Activated naive CD4-positive, alpha-beta T cell treated with Interleukin-2 at 50 U/mL for 16 hours (primary cell): Measurements from ENCODE around the gene SPINT2.
A peak's percentile ranks its signal among the peaks of the same experiment; 100 is the strongest.
"Not testable (repeated sequence)": the region's sequence is repeated elsewhere in the genome, so short reads cannot be mapped to it uniquely, and the experiment has no call there.

Source experiments
- DNase-seq: peaks from one replicate; pipeline ENCODE4 v3.0.0-alpha.2; 2020

The SPINT2 gene, protein sequence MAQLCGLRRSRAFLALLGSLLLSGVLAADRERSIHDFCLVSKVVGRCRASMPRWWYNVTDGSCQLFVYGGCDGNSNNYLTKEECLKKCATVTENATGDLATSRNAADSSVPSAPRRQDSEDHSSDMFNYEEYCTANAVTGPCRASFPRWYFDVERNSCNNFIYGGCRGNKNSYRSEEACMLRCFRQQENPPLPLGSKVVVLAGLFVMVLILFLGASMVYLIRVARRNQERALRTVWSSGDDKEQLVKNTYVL

DNA sequence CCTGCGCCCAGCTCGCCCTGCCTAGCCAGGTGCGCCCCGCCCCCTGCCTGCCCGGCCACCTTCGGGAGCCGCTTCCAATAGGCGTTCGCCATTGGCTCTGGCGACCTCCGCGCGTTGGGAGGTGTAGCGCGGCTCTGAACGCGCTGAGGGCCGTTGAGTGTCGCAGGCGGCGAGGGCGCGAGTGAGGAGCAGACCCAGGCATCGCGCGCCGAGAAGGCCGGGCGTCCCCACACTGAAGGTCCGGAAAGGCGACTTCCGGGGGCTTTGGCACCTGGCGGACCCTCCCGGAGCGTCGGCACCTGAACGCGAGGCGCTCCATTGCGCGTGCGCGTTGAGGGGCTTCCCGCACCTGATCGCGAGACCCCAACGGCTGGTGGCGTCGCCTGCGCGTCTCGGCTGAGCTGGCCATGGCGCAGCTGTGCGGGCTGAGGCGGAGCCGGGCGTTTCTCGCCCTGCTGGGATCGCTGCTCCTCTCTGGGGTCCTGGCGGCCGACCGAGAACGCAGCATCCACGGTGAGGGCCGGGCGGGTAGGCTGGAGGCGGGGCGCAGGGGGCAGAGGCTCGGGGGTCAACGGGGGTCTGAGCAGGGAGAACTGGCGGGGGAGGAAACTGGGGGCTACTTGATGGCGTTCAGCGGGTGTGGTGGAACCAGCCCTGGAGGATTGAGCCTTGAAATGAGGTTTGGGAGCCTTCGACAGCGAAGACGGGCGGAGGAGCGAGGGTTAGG lies at the start of gene SPINT2:
Gene SPINT2 (plus strand): TSS at position 88 of the 727 bp plus-strand sequence. CDS start 320 bp downstream, at position 408.
- DNase-seq: no peak

- DNase-seq: no peak
Observed at GRCh38 chr19:38216785-38217641, 47.4 kb upstream of the SPINT2 start.

GRCh38 chr19:38218204-38218603 lies 46.2 kb upstream of the SPINT2 start:
- no peak for DNase-seq

- no peak for DNase-seq
Observed at GRCh38 chr19:38219221-38219620, 45.2 kb upstream of the SPINT2 start.

DNA sequence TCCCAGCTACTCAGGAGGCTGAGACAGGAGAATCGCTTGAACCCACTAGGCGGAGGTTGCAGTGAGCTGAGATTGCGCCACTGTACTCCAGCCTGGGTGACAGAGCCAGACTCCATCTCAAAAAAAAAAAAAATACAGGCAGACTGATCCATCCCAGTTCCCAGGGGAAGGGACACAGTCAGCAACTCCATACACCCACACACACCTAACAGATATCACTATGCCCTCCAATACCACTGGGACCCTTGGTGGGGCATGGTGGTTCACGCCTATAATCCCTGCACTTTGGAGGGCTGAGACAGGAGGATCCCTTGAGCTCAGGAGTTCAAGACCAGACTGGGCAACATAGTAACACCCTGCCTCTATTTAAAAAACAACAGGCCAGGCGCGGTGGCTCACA lies 43.0 kb upstream of the SPINT2 start:
- DNase-seq: no peak

DNA sequence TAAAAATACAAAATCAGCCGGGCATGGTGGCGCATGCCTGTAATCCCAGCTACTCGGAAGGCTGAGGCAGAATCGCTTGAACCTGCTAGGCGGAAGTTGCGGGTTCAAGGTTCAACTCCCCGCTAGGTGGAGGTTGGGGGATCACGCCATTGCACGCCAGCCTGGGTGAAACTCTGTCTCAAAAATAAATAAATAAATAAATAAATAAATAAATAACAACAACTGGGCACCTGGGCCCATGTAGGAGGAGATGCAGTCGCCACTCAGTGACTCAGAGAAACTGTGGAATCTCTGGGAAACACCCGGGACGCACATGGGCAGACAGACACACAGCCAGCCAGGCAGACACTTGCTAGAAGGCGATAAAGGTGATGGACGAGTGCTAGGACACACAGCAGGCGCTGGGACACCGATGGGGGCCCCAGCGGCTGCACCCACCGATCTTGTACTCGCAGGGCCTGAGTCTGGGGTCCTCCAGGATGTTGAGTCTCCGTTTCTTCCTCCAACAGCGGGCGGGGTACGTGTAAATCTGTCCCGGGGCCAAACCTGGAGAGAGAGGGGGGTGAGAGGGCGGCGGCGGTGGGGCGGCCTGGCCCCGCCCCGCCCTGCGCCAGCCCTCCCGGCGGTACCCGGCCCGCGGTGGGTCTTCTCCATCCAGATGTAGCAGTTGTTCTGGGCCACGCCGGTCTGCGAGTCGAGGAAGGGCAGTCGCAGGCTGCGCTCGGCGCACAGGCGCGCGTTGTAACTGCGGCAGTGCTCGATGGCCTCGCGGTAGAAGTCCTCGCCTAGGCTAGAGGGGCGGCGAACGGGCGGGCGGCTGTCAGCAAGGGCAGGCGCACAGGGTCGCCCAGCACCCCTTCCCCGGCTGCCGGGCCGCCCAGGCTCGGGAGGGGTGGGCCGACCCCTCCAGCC lies 42.2 kb upstream of the SPINT2 start:
- no peak for DNase-seq

GRCh38 chr19:38223119-38223523 lies 41.3 kb upstream of the SPINT2 start:
- DNase-seq: no peak

- DNase-seq: no peak
Observed at GRCh38 chr19:38223617-38224013, 40.8 kb upstream of the SPINT2 start.

- DNase-seq: peak; percentile 66
Observed at GRCh38 chr19:38224014-38224862, 40.1 kb upstream of the SPINT2 start, which contains the start of gene DPF1. Gene DPF1 (minus strand): TSS chr19:38224222. CDS start chr19:38224142, 80 bp downstream.

GRCh38 chr19:38224863-38225218 lies 39.5 kb upstream of the SPINT2 start:
- not testable (repeated sequence) for DNase-seq

DNA sequence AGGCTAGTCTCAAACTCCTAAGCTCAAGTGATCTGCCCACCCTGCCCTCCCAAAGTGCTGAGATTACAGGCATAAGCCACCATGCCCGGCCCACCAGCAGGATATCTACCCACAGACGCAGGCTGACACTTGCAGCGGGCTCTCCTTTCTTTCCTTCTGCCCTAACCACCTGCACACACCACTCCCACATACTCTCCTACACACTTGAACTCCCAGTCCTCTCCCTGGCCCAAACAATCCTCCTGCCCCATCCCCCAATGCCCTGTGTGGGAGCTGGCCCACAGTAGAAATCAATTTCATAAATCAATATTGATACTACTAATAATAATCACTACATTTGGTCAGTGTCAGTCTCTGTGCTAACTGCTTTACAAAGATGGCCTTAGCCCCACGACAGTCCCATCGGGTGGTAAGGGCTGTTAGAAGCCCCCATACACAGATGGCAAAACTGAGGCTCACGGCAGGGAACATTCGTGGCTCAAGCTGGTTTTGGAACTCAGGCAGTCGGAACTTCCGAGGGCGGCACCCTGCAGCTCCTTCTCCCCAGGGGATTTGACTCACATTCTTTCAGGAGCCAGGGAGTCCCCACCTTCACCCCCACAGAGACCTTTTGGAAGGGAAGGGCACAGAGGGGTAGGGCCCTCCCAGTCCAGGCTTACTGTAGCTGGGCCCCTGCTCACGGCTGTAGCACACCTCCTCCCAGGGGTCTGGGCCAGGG lies 36.9 kb upstream of the SPINT2 start:
- no peak for DNase-seq

- DNase-seq: no peak
Observed at GRCh38 chr19:38228005-38228377, 36.4 kb upstream of the SPINT2 start.

- DNase-seq: no peak
Observed at GRCh38 chr19:38228491-38229439, 35.6 kb upstream of the SPINT2 start.

DNA sequence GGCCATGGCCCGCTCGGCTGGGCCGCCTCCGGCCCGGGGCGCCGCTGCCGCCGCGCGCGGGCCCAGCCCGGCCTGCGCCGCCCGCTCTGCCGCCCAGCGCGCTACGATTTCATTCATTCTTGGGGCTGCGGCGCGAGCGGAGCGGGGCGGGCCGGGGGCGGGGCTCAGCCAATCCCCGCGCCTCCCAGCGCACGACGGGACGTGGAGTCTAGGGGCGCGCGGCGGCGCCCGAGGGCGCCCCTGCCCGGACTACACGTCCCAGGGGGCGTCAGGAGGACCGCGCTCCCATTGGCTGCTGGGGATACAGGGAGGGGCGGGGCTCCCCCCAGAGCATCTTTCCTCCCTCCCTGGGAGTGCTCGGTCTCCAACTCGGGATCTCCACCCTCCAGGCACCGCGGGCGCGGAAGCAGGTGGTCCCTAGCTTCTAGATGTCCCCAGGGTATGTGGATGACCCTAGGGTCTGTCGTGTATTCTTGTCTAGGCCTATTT lies 34.7 kb upstream of the SPINT2 start:
- DNase-seq: peak; percentile 73

GRCh38 chr19:38230506-38231133 lies 33.8 kb upstream of the SPINT2 start:
- DNase-seq: not testable (repeated sequence)

DNA sequence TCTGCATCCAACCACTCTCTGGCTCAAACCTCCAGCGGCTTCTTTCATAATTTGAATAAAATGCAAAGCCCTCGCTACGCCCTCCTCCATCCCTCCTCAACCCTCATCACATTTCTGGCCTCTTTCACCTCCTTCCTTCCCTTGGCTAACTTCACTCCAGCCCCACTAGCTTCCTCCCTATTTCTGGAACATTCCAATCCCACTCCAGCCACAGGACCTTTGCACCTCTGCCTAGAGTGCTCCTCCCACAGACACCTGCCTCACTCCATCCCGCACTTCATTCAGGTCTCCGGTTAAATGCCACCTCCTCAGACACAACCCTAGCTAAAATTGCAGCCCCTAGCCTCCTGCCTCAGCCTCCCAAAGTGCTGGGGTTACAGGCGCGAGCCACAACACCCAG lies 32.5 kb upstream of the SPINT2 start:
- DNase-seq: no peak

DNA sequence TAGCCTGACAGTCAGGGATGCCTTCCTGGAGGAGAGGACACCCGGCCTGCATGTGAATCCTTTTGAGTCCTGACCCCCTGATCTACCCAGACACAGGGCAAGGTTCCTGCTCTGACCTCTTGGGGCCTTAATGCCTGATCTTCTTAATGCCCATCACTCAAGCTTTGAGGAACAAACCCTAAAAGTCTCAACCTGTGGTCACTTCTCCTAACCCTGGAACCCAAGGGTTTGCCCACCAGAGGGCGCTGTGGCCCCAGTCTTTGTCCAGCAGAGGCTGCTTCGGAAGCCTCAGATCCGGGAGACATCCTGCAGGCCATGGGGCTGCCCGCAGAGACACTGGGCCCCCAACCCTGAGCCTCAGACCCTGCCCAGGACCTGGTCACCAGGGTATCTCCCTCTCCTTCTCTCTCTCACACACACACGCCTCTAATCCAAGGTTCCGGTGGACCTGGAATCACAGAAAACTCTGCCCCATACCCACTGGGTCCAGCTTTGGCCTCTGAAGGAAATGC lies 30.6 kb upstream of the SPINT2 start:
- DNase-seq: peak; percentile 78

- no peak for DNase-seq
Observed at GRCh38 chr19:38234615-38235014, 29.8 kb upstream of the SPINT2 start.

GRCh38 chr19:38239816-38240215 lies 24.6 kb upstream of the SPINT2 start:
- DNase-seq: no peak
